DOHH2 (cell line): ENCODE measurements around the gene NDUFAF2.

Source experiments
- EZH2phosphoT487 ChIP-seq: fragments of 200-600 bp; sonication (generic); IDR thresholded peaks from 2 replicates; pipeline ENCODE4 v1.6.1; 2017; ENCODE audit warnings: borderline replicate concordance, mild to moderate bottlenecking, antibody characterized with exemption, low read length, moderate library complexity, mixed read lengths
- TF ChIP-seq, protein P1 (sequence below): fragments of 200-600 bp; sonication (generic); IDR thresholded peaks from one replicate; pipeline ENCODE4 v1.5.1; 2014; ENCODE audit warnings: antibody characterized with exemption, mild to moderate bottlenecking, low read depth, low read length; ENCODE audit not compliant: poor library complexity, severe bottlenecking

DNA sequence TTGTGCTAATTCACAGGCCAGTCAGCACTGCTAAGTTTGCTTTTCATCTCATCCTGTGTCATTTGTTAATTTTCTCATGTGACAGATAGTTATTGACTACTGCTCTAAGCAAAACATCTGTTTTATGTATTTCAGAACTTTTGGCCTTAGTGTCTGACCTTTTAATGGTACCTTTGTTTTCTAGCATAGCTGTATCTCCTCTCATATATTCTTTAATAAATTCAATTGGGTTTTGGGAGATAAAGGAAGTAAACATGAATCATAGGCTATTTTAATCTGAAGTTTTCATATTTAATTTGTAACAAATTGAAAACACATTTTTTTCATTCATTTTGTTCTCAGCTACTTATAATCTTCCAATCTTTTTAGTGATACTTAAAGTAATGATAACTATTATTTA, 13.1 kb downstream of the NDUFAF2 start:
- TF ChIP-seq, protein P1, sequence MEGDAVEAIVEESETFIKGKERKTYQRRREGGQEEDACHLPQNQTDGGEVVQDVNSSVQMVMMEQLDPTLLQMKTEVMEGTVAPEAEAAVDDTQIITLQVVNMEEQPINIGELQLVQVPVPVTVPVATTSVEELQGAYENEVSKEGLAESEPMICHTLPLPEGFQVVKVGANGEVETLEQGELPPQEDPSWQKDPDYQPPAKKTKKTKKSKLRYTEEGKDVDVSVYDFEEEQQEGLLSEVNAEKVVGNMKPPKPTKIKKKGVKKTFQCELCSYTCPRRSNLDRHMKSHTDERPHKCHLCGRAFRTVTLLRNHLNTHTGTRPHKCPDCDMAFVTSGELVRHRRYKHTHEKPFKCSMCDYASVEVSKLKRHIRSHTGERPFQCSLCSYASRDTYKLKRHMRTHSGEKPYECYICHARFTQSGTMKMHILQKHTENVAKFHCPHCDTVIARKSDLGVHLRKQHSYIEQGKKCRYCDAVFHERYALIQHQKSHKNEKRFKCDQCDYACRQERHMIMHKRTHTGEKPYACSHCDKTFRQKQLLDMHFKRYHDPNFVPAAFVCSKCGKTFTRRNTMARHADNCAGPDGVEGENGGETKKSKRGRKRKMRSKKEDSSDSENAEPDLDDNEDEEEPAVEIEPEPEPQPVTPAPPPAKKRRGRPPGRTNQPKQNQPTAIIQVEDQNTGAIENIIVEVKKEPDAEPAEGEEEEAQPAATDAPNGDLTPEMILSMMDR, result no peak
- no peak for TF ChIP-seq EZH2phosphoT487
